Neural cell (in vitro differentiated cells): ENCODE measurements around the gene ZNF668. TPM values are rescaled to one million over a fixed set of nuclear protein-coding genes. Genes with fewer than 3 reads are reported as not detected.

ENCODE experiments used
- H2AFZ ChIP-seq: fragments of 200-600, 300-800 bp; sonication (generic), shearing (Covaris generic); 2 replicates; pipeline ENCODE4 v1.6.0; 2014; ENCODE audit warnings: low read depth, mild to moderate bottlenecking, antibody characterized with exemption, low read length, moderate library complexity
- H3F3A ChIP-seq: fragments of 200-600 bp; shearing (Covaris generic); 2 replicates; pipeline ENCODE4 v1.6.1; 2016; ENCODE audit warnings: mild to moderate bottlenecking, moderate library complexity, mixed read lengths, antibody characterized with exemption, low read length; ENCODE audit not compliant: insufficient read depth, poor library complexity, severe bottlenecking
- H3K27ac ChIP-seq: fragments of 200-600, 300-800 bp; sonication (generic), shearing (Covaris generic); 2 replicates; pipeline ENCODE4 v1.5.1; 2014; ENCODE audit warnings: mild to moderate bottlenecking, low read length, moderate library complexity
- H3K27me3 ChIP-seq: fragments of 300-800, 200-600 bp; sonication (generic), shearing (Covaris generic); 2 replicates; pipeline ENCODE4 v1.6.0; 2014; ENCODE audit warnings: mild to moderate bottlenecking, low read depth, low read length, moderate library complexity; ENCODE audit not compliant: insufficient read depth
- H3K36me3 ChIP-seq: fragments of 300-800, 200-600 bp; sonication (generic), shearing (Covaris generic); 2 replicates; pipeline ENCODE4 v1.5.1; 2014; ENCODE audit warnings: mild to moderate bottlenecking, antibody characterized with exemption, low read length, moderate library complexity; ENCODE audit not compliant: insufficient read depth
- H3K4me2 ChIP-seq: fragments of 300-800, 200-600 bp; sonication (generic), shearing (Covaris generic); 2 replicates; pipeline ENCODE4 v1.6.0; 2014; ENCODE audit warnings: mild to moderate bottlenecking, low read length
- H3K4me3 ChIP-seq: fragments of 300-800, 200-600 bp; sonication (generic), shearing (Covaris generic); 2 replicates; pipeline ENCODE4 v1.5.1; 2014; ENCODE audit warnings: mild to moderate bottlenecking, low read length, moderate library complexity
- H3K79me2 ChIP-seq: fragments of 200-600 bp; shearing (Covaris generic); replicated peaks from 2 replicates; pipeline ENCODE4 v1.6.0; 2014; ENCODE audit warnings: mild to moderate bottlenecking, low read length, moderate library complexity; ENCODE audit not compliant: insufficient read depth
- H3K9ac ChIP-seq: fragments of 300-800, 200-600 bp; sonication (generic), shearing (Covaris generic); 2 replicates; pipeline ENCODE4 v1.6.1; 2016; ENCODE audit warnings: mild to moderate bottlenecking, low read length, mixed read lengths
- H3K9me2 ChIP-seq: fragments of 200-600 bp; shearing (Covaris generic); 2 replicates; pipeline ENCODE4 v1.6.1; 2016; ENCODE audit warnings: mild to moderate bottlenecking, low read length, mixed read lengths; ENCODE audit not compliant: insufficient read depth
- H3K9me3 ChIP-seq: fragments of 200-600, 300-800 bp; sonication (generic), shearing (Covaris generic); 2 replicates; pipeline ENCODE4 v1.6.1; 2016; ENCODE audit warnings: mild to moderate bottlenecking, mixed run types, low read length, moderate library complexity, mixed read lengths
- H4K20me1 ChIP-seq: fragments of 200-600 bp; shearing (Covaris generic); 2 replicates; pipeline ENCODE4 v1.6.1; 2016; ENCODE audit warnings: mild to moderate bottlenecking, mixed run types; ENCODE audit not compliant: insufficient read depth
- EP300 ChIP-seq: fragments of 450-650 bp; conservative IDR thresholded peaks from 2 replicates; pipeline ENCODE4 v1.6.1; 2014; ENCODE audit warnings: antibody characterized with exemption, mild to moderate bottlenecking, moderate library complexity; ENCODE audit not compliant: poor library complexity, severe bottlenecking
- EZH2 ChIP-seq: fragments of 200-600, 300-800 bp; shearing (Covaris generic), sonication (generic); IDR thresholded peaks from 2 replicates; pipeline ENCODE4 v1.6.1; 2014; ENCODE audit warnings: antibody characterized with exemption, low read length, borderline replicate concordance, mild to moderate bottlenecking; ENCODE audit not compliant: insufficient read depth, poor library complexity, severe bottlenecking
- MXI1 ChIP-seq: fragments of 450-650 bp; conservative IDR thresholded peaks from 2 replicates; pipeline ENCODE4 v1.6.1; 2014; ENCODE audit warnings: antibody characterized with exemption, mild to moderate bottlenecking; ENCODE audit not compliant: poor library complexity, severe bottlenecking
- POLR2AphosphoS5 ChIP-seq: IDR thresholded peaks from 2 replicates; pipeline ENCODE4 v1.6.1; 2012
- RAD21 ChIP-seq: fragments of 450-650 bp; conservative IDR thresholded peaks from 2 replicates; pipeline ENCODE4 v1.6.1; 2014; ENCODE audit warnings: antibody characterized with exemption, mild to moderate bottlenecking, moderate library complexity
- SMC3 ChIP-seq: fragments of 450-650 bp; conservative IDR thresholded peaks from 2 replicates; pipeline ENCODE4 v1.6.1; 2014; ENCODE audit warnings: antibody characterized with exemption, mild to moderate bottlenecking, moderate library complexity; ENCODE audit not compliant: poor library complexity
- TAF1 ChIP-seq: IDR thresholded peaks from 2 replicates; pipeline ENCODE4 v1.6.1; 2012; ENCODE audit warnings: low read depth
- polyA plus RNA-seq: library from polyadenylated mRNA; depleted of rRNA; stranded (reverse); fragments of >200 nt; gene quantifications from 2 replicates; pipeline ENCODE4 v1.2.3, GENCODE V29; 2014
- TF ChIP-seq, protein P1 (sequence below): IDR thresholded peaks from 2 replicates; pipeline ENCODE4 v1.6.1; 2012; ENCODE audit warnings: borderline replicate concordance
- TF ChIP-seq, protein P2 (sequence below): fragments of 450-650 bp; IDR thresholded peaks from 2 replicates; pipeline ENCODE4 v1.5.1; 2014; ENCODE audit warnings: antibody characterized with exemption, mild to moderate bottlenecking, moderate library complexity; ENCODE audit not compliant: poor library complexity, severe bottlenecking

Gene ZNF668
- polyA plus RNA-seq, 1 donor from 2014 or later = 17.8 TPM

DNA sequence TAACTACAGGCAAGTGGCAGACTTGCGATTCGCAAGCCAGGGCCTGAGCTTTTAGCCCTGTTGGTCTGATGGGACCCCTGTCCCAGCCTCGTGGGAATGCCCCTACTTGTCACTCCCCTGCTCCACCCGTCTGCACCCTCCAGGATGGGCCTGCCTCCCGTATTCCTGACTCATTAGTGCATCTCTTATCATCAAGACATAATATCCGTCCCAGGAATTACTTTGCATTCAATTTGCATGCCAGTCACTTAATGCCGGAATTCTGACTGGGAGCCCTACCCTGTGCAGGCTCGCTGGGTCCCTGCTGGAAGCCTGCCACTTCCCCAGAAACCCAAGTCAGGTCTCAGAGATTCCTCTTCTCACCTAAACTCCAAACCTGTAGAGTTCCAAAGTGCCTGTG lies 11.4 kb upstream of the ZNF668 start:
- TF ChIP-seq, protein P1, sequence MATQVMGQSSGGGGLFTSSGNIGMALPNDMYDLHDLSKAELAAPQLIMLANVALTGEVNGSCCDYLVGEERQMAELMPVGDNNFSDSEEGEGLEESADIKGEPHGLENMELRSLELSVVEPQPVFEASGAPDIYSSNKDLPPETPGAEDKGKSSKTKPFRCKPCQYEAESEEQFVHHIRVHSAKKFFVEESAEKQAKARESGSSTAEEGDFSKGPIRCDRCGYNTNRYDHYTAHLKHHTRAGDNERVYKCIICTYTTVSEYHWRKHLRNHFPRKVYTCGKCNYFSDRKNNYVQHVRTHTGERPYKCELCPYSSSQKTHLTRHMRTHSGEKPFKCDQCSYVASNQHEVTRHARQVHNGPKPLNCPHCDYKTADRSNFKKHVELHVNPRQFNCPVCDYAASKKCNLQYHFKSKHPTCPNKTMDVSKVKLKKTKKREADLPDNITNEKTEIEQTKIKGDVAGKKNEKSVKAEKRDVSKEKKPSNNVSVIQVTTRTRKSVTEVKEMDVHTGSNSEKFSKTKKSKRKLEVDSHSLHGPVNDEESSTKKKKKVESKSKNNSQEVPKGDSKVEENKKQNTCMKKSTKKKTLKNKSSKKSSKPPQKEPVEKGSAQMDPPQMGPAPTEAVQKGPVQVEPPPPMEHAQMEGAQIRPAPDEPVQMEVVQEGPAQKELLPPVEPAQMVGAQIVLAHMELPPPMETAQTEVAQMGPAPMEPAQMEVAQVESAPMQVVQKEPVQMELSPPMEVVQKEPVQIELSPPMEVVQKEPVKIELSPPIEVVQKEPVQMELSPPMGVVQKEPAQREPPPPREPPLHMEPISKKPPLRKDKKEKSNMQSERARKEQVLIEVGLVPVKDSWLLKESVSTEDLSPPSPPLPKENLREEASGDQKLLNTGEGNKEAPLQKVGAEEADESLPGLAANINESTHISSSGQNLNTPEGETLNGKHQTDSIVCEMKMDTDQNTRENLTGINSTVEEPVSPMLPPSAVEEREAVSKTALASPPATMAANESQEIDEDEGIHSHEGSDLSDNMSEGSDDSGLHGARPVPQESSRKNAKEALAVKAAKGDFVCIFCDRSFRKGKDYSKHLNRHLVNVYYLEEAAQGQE = no peak
- TF ChIP-seq EP300 = no peak
- no peak for TF ChIP-seq RAD21
- TF ChIP-seq, protein P2, sequence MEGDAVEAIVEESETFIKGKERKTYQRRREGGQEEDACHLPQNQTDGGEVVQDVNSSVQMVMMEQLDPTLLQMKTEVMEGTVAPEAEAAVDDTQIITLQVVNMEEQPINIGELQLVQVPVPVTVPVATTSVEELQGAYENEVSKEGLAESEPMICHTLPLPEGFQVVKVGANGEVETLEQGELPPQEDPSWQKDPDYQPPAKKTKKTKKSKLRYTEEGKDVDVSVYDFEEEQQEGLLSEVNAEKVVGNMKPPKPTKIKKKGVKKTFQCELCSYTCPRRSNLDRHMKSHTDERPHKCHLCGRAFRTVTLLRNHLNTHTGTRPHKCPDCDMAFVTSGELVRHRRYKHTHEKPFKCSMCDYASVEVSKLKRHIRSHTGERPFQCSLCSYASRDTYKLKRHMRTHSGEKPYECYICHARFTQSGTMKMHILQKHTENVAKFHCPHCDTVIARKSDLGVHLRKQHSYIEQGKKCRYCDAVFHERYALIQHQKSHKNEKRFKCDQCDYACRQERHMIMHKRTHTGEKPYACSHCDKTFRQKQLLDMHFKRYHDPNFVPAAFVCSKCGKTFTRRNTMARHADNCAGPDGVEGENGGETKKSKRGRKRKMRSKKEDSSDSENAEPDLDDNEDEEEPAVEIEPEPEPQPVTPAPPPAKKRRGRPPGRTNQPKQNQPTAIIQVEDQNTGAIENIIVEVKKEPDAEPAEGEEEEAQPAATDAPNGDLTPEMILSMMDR = no peak
- no peaks in the 10 kb centered on the region for H3K9me3 ChIP-seq
- H3K79me2 ChIP-seq = no peaks in the 10 kb centered on the region
- no peak overlapping the region for H3K4me3 ChIP-seq
- H3K27me3 ChIP-seq = no peaks in the 10 kb centered on the region
- no peaks in the 10 kb centered on the region for H3F3A ChIP-seq
- H3K36me3 ChIP-seq = peaks cover 5% of the 10 kb centered on the region
- no peak overlapping the region for H2AFZ ChIP-seq
- H3K9me2 ChIP-seq = no peaks in the 10 kb centered on the region
- H4K20me1 ChIP-seq = no peaks in the 10 kb centered on the region
- no peak overlapping the region for H3K4me2 ChIP-seq
- no peak overlapping the region for H3K9ac ChIP-seq
- no peak overlapping the region for H3K27ac ChIP-seq

DNA sequence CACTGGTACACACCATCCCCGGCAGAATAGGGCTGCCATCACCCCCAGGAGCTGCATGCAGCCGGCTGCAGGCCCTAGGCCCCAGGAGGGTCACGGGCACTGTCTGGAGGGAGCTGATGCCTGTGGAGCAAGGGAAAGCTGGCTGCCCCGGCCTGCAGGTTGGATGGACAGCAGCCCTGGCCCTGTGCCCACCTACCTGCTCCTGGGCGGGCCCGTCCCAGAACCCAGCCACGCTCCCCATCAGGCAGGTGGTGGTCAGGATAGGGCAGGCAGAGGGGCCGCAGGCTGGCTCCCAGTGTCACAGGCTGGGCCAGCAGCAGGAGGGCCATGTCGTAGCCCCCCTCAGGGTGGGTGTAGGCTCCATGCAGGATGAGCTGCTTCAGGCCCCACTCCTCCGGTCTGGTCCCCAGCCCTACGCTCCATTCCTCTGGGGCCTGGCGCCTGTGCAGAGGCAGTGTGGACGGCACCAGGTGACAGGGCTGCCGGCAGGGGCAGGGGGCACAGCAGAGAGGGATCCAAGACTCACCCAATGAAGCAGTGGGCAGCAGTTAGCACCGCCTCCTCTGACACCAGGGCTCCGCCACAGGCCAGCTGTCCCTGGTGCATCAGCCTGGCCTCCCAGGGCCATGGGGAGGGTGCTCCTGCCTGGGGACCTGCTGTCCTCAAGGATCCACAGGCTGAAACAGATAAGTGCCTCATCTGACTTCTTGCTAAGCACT lies 10.7 kb upstream of the ZNF668 start:
- peaks cover 5% of the 10 kb centered on the region for H3K36me3 ChIP-seq
- H3K79me2 ChIP-seq = no peaks in the 10 kb centered on the region
- TF ChIP-seq, protein P2 = no peak
- TF ChIP-seq RAD21 (no peak), POLR2AphosphoS5 (no peak), EZH2 (no peak), EP300 (no peak), MXI1 (no peak), TAF1 (no peak), SMC3 (no peak)
- TF ChIP-seq, protein P1 = no peak
- H3K4me2 ChIP-seq = no peak overlapping the region
- H3F3A ChIP-seq = no peaks in the 10 kb centered on the region
- H3K27ac ChIP-seq = no peak overlapping the region
- no peaks in the 10 kb centered on the region for H4K20me1 ChIP-seq
- H3K27me3 ChIP-seq = no peaks in the 10 kb centered on the region
- H3K9me3 ChIP-seq = no peaks in the 10 kb centered on the region
- H3K9me2 ChIP-seq = no peaks in the 10 kb centered on the region
- no peak overlapping the region for H3K4me3 ChIP-seq
- no peak overlapping the region for H2AFZ ChIP-seq
- H3K9ac ChIP-seq = no peak overlapping the region
